ENCODE measurements around the gene ACTL10.

The ACTL10 gene

GRCh38 chr20:33681728-33682353 lies 15.1 kb downstream of the ACTL10 start:
- H3K4me3 ChIP-seq (ENCODE audit: low read depth, low read length): no peak overlapping the region
- in situ Hi-C loops (cut with HindIII; ENCODE audit: low pct_ligation_motif_present, low sequenced_read_pairs): no loop called here
- TF ChIP-seq CTCF (IDR thresholded peaks at IDR 0.05; ENCODE audit: low read depth, low read length, missing control alignments): no peak
- DNase-seq: no peak
- no peak overlapping the region for H3K27ac ChIP-seq
- H3K27me3 ChIP-seq (replicated peaks): no peaks in the 10 kb centered on the region
- no peaks in the 10 kb centered on the region for H3K36me3 ChIP-seq (replicated peaks)

- DNase-seq: no peak
- Histone ChIP-seq H3K27ac (no peak overlapping the region), H3K36me3 (replicated peaks) (no peaks in the 10 kb centered on the region), H3K27me3 (replicated peaks) (no peaks in the 10 kb centered on the region), H3K4me3 (ENCODE audit: low read depth, low read length) (peak overlapping the region; percentile 56)
- in situ Hi-C loops (cut with HindIII; ENCODE audit: low pct_ligation_motif_present, low sequenced_read_pairs): no loop called here
- no peak for TF ChIP-seq CTCF (IDR thresholded peaks at IDR 0.05; ENCODE audit: low read depth, low read length, missing control alignments)
Observed at GRCh38 chr20:33684533-33685327, 18.0 kb downstream of the ACTL10 start.

GRCh38 chr20:33685328-33686099 lies 18.8 kb downstream of the ACTL10 start:
- Histone ChIP-seq H3K36me3 (replicated peaks) (no peaks in the 10 kb centered on the region), H3K27me3 (replicated peaks) (no peaks in the 10 kb centered on the region), H3K27ac (peak overlapping the region; percentile 64), H3K4me3 (ENCODE audit: low read depth, low read length) (peak overlapping the region; percentile 56)
- TF ChIP-seq CTCF (IDR thresholded peaks at IDR 0.05; ENCODE audit: low read depth, low read length, missing control alignments): no peak
- in situ Hi-C loops (cut with HindIII; ENCODE audit: low pct_ligation_motif_present, low sequenced_read_pairs): no loop called here
- DNase-seq: no peak

- peak; percentile 38 for TF ChIP-seq CTCF (IDR thresholded peaks at IDR 0.05; ENCODE audit: low read depth, low read length, missing control alignments)
- peak within 1 kb of the TSS; percentile 64 for H3K27ac ChIP-seq
- no peaks in the 10 kb centered on the region for H3K36me3 ChIP-seq (replicated peaks)
- in situ Hi-C loops (cut with HindIII; ENCODE audit: low pct_ligation_motif_present, low sequenced_read_pairs): no loop called here
- peak within 1 kb of the TSS; percentile 56 for H3K4me3 ChIP-seq (ENCODE audit: low read depth, low read length)
- no peaks in the 10 kb centered on the region for H3K27me3 ChIP-seq (replicated peaks)
- peak; percentile 91 for DNase-seq
Observed at GRCh38 chr20:33686100-33686983, 19.6 kb downstream of the ACTL10 start, which contains the start of gene E2F1. Gene E2F1 (minus strand): TSS chr20:33686385. CDS start chr20:33686264, 121 bp downstream.

GRCh38 chr20:33686984-33687366 lies 20.2 kb downstream of the ACTL10 start:
- no peaks in the 10 kb centered on the region for H3K36me3 ChIP-seq (replicated peaks)
- in situ Hi-C loops (cut with HindIII; ENCODE audit: low pct_ligation_motif_present, low sequenced_read_pairs): no loop called here
- DNase-seq: no peak
- H3K27me3 ChIP-seq (replicated peaks): no peaks in the 10 kb centered on the region
- H3K27ac ChIP-seq: peak overlapping the region; percentile 64
- peak overlapping the region; percentile 49 for H3K4me3 ChIP-seq (ENCODE audit: low read depth, low read length)
- TF ChIP-seq CTCF (IDR thresholded peaks at IDR 0.05; ENCODE audit: low read depth, low read length, missing control alignments): no peak
